CD4-positive, alpha-beta T cell treated with Interferon alpha-2 for 1 hour (primary cell): Measurements from ENCODE around the gene SHROOM3.
"Not testable (repeated sequence)": the region's sequence is repeated elsewhere in the genome, so short reads cannot be mapped to it uniquely, and the experiment has no call there.

ENCODE experiments used
- DNase-seq, 2 donors: peaks; one replicate each; pipeline ENCODE4 v3.0.0-alpha.2; 2020 to 2022

Gene SHROOM3

GRCh38 chr4:76600447-76600846, 165.4 kb downstream of the SHROOM3 start:
- no peak for DNase-seq

GRCh38 chr4:76601791-76602190, 166.8 kb downstream of the SHROOM3 start:
- DNase-seq = no peak

- DNase-seq = no peak
Observed at GRCh38 chr4:76605099-76605563, 170.1 kb downstream of the SHROOM3 start.

- DNase-seq = no peak
Observed at GRCh38 chr4:76606645-76607265, 171.7 kb downstream of the SHROOM3 start.

- DNase-seq = no peak
Observed at GRCh38 chr4:76607266-76607799, 172.3 kb downstream of the SHROOM3 start.

- no peak for DNase-seq
Observed at GRCh38 chr4:76607846-76608245, 172.8 kb downstream of the SHROOM3 start.

GRCh38 chr4:76608549-76608948, 173.5 kb downstream of the SHROOM3 start:
- DNase-seq = not testable (repeated sequence)

- no peak for DNase-seq
Observed at GRCh38 chr4:76610751-76611547, 175.9 kb downstream of the SHROOM3 start.

- no peak for DNase-seq
Observed at GRCh38 chr4:76611616-76612207, 176.7 kb downstream of the SHROOM3 start.

- DNase-seq = no peak
Observed at GRCh38 chr4:76614589-76614988, 179.6 kb downstream of the SHROOM3 start.

GRCh38 chr4:76615999-76616398, 181.0 kb downstream of the SHROOM3 start:
- DNase-seq = no peak

- DNase-seq = no peak
Observed at GRCh38 chr4:76616526-76616925, 181.5 kb downstream of the SHROOM3 start.

- no peak for DNase-seq
Observed at GRCh38 chr4:76620723-76621468, 185.9 kb downstream of the SHROOM3 start.

- no peak for DNase-seq
Observed at GRCh38 chr4:76622126-76622525, 187.1 kb downstream of the SHROOM3 start.

GRCh38 chr4:76622717-76623116, 187.7 kb downstream of the SHROOM3 start:
- no peak for DNase-seq

- DNase-seq = no peak
Observed at GRCh38 chr4:76623217-76624045, 188.4 kb downstream of the SHROOM3 start.

GRCh38 chr4:76624241-76624681, 189.2 kb downstream of the SHROOM3 start:
- no peak for DNase-seq

- DNase-seq = no peak
Observed at GRCh38 chr4:76624931-76625715, 190.1 kb downstream of the SHROOM3 start.

- DNase-seq = no peak
Observed at GRCh38 chr4:76626686-76627465, 191.8 kb downstream of the SHROOM3 start.

GRCh38 chr4:76628251-76628650, 193.2 kb downstream of the SHROOM3 start:
- no peak for DNase-seq
